GM19468 (cell line): ENCODE measurements around the gene SIPA1.
A peak's percentile ranks its signal among the peaks of the same experiment; 100 is the strongest.
"Not testable (repeated sequence)": the region's sequence is repeated elsewhere in the genome, so short reads cannot be mapped to it uniquely, and the experiment has no call there.

Source experiments
- ATAC-seq: cut with Tn5 transposase; IDR thresholded peaks from one replicate; pipeline ENCODE4 v1.9.1; 2021; ENCODE audit warnings: mild to moderate bottlenecking, moderate library complexity, moderate number of reproducible peaks; ENCODE audit not compliant: unreplicated experiment; ENCODE audit errors: extremely low read depth

Gene SIPA1

DNA sequence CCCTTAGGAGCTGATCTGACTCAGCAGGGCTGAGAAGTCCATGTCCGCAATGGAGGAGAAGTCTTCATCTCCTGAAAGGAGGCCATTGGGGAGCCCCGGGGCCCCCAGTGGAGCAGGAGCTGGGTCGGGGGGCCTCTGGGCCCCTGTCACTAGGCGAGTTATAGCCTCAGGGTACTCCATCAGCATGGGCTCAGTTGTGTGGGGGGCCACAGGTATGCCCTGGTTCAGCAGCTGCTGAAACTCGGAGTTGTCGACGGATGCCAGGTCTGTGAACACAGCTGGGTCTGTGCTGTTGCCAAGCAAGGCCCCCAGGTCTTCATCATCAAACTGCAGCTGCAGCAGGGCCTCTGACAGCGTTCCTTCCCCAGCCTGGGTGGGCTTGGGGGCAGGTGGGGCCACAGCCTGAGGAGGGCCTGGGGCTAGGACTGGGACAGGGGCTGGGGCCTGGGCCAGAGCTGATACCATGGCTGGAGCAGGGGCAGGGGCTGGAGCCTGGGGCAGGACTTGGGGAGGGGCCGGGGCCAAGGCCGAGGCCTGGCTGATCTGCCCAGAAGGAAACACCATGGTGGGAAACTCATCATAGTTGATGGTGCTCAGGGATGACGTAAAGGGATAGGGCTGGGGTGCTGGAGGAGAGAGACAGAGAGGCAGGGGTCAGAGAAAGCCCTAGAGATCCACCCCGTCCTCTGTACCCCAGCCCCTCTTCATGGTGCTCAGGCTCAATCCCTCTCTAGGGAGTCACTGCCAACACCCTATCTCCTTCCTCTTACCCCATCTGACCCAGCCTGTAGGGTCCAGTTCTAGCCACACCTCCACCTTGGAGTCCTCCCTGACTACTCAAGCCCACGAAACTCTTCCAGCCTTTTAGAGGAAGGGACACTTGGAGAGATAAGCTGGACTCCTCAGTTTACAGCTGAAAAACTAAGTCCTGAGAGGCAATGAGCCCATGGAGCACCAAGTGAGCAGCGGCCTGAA, 16.8 kb downstream of the SIPA1 start:
- no peak for ATAC-seq

DNA sequence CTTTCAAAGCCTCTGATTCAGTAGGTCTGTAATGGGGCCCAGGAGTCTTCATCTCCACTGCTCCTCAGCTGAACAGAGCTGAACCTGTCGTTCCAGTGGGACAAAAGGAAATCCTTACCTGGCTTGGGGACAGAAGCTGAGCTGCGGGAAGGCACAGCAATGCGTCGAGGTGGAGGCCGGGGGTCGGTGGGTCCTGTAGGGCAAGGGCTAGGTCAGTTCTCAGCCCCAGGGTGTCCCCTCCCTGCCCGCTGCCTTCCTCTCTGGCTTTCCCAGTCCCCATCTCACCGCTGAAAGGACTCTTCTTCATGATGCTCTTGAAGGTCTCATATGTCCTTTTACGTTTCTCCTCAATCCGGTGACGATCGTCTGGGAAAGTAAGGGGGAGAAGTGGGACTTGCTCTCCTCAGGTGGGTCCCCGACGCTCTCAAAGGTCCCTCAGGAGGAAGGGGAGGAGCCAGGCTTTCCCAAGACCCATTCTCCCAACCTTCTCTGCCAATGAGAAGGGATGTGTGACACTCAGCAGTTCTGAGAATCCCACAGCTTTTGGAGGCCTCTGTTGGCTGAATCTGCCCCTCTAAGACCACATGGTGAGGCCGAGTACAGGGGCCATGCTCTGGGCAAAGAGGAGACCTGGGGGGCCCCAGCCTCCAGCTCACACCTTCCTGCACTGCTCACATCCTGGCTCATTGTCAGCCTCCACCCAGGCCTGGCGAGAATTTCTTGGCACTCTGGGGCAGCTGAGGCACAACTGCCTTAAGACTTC, 17.9 kb downstream of the SIPA1 start:
- ATAC-seq = no peak

DNA sequence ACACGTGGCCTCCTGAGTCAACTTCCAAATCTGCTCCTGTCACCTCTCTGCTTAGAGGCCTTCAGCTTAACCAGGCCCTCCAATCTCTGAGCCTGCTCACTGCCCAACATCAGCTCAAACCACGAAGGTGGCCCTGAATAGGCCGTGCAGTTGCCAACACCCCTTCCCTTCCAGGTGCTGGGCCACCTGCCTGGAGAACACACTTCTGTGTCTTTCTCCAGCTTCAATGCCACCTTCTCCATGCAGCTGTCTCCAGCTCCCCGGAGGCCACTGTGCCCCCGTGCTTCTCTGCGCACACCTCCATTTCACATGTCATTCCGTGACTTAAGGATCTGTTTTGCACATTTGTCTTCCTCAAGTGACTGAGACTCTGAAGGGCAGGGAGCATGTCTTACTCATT, 19.5 kb downstream of the SIPA1 start:
- no peak for ATAC-seq

DNA sequence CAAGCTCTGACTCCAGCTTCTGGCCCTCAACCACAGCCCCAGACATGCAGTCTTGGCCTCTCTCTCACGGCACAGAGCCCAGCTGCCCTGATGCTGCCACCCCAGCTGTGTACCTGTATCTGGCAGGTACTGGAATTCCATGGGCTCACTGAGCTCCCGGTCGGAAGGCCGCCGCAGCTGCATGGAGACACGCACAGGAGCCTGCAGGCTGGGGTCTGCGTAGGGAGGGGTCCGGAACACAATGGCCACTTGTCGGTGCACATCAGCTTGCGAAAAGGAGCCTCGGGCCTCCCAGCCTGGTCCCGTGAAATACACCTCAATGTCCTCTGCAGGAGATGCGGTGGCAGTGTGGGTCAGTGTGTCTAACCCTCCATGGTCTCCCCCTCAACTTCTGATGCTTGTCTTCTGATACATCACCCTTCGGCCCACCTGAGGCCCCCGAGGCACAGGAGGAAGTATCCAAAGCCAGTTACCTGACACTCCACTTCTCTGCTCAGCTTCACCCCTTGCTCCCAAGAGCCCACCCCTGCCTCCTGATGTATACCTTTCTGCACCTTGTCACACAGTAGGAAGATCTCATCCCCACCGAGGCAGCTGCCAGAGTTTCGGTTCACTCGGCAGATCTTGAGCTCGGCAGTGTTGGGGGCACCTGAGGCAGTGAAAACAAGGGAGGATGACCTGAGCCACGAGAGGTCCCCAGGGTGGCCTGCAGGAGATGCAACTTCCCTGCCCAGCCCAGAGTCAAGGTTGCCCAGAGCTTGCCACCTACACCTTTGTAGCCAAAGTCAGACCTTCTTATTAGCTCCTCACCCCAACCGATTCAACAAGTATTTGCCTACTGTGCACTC, 20.5 kb downstream of the SIPA1 start:
- ATAC-seq = no peak

DNA sequence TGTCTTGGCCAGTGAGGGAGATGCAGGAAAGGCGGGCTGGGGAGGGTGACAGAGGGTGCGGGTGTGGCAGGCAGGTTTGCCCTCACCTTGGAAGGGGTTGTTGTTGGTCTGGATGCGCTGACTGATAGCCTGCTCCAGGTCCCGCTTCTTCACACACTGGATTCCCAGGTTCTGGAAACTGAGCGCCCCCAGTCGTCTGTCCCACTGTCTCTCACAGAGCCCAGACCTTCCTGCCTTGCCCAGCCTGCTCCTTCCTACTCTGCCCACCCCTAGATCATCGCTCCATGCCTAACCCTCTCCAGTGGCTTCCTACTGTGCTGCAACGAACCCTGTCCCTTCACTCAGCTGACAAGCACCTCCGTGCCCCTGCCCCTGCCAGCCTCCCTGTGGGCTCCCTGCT, 22.1 kb downstream of the SIPA1 start:
- ATAC-seq = no peak

DNA sequence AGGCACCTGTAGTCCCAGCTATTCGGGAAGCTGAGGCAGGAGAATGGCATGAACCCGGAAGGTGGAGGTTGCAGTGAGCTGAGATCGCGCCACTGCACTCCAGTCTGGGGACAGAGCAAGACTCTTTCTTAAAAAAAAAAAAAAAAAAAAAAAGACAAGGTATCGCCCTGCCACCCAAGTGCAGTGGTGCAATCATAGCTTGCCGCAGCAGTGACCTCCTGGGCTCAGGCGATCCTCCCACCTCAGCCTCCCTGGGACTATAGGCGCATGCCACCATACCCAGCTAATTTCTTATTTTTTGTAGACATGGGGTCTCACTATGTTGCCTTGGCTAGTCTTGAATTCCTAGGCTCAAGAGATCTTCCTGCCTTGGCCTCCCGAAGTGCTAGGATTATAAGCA, 23.0 kb downstream of the SIPA1 start:
- not testable (repeated sequence) for ATAC-seq

DNA sequence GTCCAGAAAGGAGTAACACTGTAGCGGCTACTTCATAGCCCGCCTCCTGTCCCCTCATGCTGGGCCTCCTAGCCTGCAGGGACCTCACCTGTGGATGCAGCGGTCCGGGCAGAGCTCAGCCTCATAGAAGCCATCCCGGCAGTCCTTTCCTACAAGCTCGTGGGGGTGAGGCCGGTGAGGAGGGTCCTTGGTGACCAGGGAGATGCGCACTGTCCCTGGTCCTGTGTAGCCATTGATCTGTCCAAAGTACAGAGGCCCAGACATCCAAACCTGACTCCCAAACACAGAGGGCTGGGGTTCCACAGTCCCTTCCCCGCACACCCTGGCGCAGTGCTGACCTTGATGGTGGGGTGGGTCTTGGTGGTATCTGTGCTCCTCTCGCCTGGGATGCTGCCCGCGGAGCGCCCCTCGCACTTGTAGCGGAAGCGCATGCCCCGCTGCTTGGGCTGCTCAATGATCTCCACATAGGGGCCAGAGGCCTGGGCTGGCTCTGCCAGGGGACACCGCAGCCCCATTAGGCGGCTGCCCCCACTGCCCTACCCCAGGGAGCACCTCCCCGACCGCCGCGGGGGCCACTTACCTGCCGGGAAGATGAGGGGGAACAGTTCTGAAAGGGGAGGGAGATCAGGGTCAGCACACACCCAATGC, 23.8 kb downstream of the SIPA1 start:
- ATAC-seq = no peak

DNA sequence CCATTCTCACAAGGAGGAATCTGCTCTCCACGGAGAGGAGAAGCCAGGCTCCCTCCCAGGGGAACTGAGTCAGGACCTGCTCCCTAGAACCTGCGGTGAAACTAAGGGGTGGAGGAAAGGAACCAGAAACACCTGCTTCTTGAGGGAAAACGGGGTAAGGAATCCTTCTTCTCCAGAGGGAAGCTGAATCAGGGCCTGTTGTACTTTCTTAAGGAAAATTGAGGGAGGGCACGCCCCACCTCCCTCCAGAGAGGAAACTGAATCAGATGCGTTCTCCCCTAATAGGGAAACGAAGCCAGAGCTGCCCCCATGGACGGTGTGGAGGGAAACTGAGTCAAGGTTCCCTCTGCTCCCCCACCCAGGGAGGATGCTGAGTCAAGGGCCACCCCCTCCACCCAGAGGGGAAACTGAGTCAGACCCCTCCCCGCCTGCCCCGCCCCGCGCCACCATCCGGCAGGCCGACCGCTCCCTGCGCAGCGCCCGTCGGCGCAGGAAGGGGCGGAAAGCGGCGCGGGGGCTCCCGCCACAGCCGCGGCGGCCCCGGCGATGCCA, 24.4 kb downstream of the SIPA1 start:
- no peak for ATAC-seq

DNA sequence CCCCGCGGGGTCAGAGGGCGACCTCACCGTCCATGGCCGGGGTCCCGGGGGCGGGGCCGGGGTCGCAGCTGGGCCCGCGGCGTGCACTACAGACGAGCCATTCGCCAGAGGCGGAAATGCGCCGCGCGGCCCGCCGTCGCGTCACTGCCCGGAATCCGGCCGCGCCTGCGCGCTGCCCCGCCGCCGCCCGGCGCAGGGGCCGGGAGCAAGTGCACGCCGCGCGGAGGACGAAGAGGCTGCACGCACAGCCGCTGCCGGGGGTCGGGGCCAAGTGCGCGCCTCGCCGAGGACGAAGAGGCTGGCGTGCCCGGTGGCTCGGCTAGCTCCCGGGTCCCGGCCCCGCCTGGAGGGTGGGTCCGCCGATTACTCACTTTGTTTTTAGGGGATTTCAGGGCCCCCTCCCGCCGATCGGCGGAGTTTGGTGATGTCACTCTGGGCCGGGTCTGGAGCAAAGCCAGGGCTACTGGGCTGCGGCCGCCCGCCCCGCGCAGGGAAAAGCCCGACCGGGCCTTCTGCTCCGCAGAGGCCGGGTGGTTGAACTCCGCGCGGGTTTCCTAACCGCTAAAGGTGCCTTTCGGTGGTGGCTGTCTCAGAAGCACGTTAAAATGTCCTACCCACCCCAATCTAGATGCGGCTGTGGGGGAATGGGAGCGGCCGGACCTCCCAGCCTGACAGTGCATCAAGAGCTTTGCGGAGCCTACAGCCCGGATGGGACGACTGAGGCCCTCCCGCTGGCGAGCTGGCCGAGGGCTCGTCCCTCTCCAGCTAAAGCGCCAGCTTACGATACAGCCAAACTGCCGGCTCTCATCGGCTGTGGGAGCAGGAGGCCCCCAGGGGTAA, 25.1 kb downstream of the SIPA1 start, which contains the start of gene RELA:
Gene RELA (minus strand): TSS at position 118 of the 840 bp plus-strand sequence. CDS start 84 bp downstream, at position 34.
- peak; percentile 51 for ATAC-seq

DNA sequence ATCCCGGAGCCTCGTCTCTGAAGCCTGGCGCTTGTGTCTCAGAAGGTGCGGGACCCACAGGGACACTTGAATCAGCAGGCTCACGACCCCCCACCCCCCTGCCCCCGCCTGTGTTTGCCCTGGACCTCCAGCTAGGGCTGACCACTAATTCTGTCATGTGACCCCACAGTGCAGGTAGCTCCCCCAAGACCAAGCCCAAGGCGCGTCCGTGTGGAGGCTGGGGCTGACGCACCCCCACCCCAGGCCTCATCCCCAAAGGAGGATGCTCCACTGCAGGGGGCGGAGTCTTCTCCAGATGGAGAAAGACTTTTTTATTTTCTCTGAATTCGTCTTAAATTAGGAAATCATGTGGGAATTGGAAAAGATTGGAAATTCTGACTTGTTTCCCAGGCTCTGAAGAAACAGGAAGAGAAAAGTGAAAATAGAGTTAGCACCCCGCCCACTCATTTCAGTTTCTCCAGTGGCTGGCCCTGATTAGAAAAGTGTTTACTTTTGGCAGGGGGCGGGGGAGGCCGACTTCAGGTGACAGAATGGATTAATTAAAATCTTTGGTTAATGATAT, 25.8 kb downstream of the SIPA1 start:
- ATAC-seq = no peak

DNA sequence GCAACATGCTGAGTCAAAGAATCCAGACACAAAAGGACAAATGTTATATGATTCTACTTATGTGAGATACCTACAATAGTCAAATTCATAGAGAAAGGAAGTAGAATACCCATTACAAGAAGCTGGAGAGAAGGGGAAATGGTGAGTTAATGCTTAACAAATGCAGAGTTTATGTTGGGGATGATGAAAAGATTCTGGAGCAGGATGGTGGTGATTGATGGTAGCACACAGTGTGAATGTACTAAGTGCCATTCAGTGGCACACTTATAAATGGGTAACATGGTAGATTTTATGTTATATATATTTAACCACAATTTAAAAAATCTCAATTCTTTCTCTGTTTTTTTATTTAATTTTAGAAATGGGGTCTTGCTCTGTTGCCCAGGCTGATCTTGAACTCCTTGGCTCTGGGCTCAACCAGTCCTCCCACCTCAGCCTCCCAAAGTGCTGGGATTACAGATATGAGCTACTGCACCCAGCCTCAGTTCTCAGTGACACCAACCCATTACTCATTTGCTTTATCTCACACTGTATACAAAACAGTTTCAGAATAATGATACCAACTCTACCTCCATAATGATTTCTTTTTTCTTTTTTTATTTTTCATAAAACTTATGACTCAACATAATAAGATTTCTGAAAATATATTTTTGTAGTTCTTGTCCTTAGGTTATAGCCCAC, 34.4 kb downstream of the SIPA1 start:
- ATAC-seq = no peak

DNA sequence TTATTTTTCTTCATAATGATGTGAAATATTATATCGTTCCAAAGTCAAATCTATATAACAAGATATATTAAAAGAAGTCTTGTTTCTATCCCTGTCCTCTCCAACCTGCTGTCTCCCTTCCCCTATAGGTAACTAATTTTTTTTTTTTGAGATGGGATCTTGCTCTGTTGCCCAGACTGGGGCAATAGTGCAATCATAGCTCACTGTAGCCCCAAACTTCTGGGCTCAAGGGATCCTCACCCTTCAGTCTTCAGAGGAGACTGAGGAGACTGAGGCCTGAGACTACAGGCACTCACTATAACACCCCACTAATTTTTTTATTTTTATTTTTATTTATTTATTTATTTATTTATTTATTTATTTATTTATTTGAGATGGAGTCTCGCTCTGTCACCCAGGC, 35.1 kb downstream of the SIPA1 start:
- ATAC-seq = no peak

DNA sequence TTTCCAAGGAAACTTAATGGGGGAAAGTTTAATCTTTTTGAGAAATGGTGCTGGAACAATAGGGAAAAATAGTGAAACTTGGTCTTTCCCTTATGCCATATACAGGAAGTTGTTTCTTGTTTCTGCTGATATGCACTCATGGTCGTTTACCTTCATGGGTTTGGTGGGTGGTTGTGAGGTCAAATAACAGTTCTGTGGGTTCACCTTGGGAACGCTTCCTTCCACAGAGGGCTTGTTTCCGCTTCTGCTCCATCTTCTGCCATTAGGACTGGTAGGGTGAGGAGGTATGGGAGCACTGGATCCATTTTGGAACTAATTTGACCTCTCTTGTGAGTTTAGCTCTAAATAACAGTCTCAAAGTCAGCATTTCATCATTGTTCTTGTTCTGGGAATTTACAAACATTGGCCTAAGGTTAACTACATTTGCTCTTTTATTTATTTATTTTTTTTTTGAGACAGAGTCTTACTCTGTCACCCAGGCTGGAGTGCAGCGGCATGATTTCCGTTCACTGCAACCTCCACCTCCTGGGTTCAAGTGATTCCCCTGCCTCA, 42.4 kb downstream of the SIPA1 start:
- ATAC-seq = no peak

DNA sequence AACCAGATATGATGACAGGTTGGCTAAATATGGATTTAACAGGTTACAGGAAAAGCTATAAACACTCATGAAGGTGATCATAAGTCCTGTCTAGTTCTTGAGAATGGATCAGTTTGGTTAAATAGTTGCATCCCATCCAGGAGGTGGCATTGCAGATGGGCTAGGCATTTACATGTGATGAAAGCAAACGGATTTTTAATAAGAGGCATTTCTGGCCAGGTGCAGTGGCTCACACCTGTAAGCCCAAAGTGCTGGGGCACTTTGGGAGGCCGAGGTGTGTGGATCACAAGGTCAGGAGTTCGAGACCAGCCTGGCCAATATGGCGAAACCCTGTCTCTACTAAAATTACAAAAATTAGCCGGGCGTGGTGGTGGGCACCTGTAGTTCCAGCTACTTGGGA, 45.6 kb downstream of the SIPA1 start:
- ATAC-seq = not testable (repeated sequence)

DNA sequence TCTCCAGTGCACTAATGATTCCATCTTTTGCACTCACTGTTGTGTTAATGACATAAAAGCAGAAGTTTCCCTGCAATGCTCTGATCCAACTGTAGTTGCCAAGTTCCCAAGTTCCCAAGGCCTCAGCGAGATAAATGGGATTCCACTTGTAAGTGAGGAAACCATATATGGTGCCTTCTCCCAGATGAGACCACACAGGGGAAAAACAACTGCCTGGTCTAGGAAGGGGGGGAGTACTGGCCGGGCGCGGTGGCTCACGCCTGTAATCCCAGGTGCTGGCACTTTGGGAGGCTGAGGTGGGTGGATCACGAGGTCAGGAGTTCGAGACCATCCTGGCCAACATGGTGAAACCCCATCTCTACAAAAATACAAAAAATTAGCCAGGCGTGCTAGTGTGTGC, 48.1 kb downstream of the SIPA1 start:
- ATAC-seq = no peak

DNA sequence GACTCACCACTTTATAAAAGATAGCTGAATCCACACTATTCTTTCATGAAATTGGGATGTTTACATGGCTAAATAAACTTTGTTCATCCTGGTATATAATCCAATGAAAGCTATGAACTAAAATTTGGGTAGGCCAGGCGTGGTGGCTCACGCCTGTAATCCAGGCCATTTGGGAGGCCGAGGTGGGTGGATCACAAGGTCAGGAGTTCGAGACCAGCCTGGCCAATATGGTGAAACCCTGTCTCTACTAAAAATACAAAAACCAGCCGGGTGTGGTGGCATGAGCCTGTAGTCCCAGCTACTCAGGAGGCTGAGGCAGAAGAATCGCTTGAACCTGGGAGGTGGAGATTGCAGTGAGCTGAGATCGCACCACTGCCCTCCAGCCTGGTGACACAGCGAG, 53.9 kb downstream of the SIPA1 start:
- ATAC-seq = not testable (repeated sequence)

DNA sequence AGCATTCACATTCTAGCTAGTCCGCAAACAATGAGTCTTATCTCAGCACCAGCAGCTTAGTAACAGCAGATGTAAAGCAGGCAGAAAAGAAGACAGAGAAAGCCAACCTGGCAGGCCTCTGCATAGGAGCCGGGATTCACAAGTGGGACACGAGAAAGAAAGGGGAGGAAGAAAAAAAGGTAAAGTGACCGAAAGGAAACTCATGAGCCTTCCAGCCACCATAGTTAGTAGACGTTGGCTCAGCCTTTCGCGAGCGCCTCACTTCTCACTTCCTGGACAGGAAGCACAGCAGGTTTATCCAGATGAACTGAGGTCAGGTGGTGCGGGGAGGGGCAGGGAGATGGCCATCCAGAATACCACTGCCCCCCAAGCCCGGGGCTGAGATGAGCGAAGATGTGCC, 54.5 kb downstream of the SIPA1 start:
- ATAC-seq = no peak
